CD1c-positive myeloid dendritic cell (primary cell): ENCODE data around the gene KRTAP10-7.
"Not testable (repeated sequence)": the region's sequence is repeated elsewhere in the genome, so short reads cannot be mapped to it uniquely, and the experiment has no call there.

Experiments
- DNase-seq: peaks from one replicate; pipeline ENCODE4 v3.0.0-alpha.2; 2016; ENCODE audit errors: extremely low spot score

The KRTAP10-7 gene

GRCh38 chr21:44632067-44632466 is 31.7 kb downstream of the KRTAP10-7 start:
- DNase-seq, result no peak

GRCh38 chr21:44636209-44637017 is 36.0 kb downstream of the KRTAP10-7 start:
- no peak for DNase-seq

- no peak for DNase-seq
Measured at GRCh38 chr21:44637018-44637850, 36.8 kb downstream of the KRTAP10-7 start, which contains the start of gene KRTAP10-10. Gene KRTAP10-10 (plus strand): TSS chr21:44637356. CDS start chr21:44637418, 62 bp downstream.

GRCh38 chr21:44637851-44638348 is 37.5 kb downstream of the KRTAP10-7 start:
- not testable (repeated sequence) for DNase-seq

GRCh38 chr21:44638506-44639330 is 38.3 kb downstream of the KRTAP10-7 start:
- DNase-seq, result not testable (repeated sequence)

GRCh38 chr21:44639331-44639655 is 38.9 kb downstream of the KRTAP10-7 start:
- DNase-seq, result no peak

- no peak for DNase-seq
Measured at GRCh38 chr21:44640761-44641160, 40.4 kb downstream of the KRTAP10-7 start.

GRCh38 chr21:44643741-44644310 is 43.4 kb downstream of the KRTAP10-7 start:
- no peak for DNase-seq

GRCh38 chr21:44644878-44645277 is 44.5 kb downstream of the KRTAP10-7 start:
- DNase-seq, result no peak

- DNase-seq, result not testable (repeated sequence)
Measured at GRCh38 chr21:44646366-44647221, 46.2 kb downstream of the KRTAP10-7 start, which contains the start of gene KRTAP10-11. Gene KRTAP10-11 (plus strand): TSS chr21:44646414. CDS start chr21:44646459, 45 bp downstream.

GRCh38 chr21:44647222-44647552 is 46.8 kb downstream of the KRTAP10-7 start:
- DNase-seq, result no peak

GRCh38 chr21:44648557-44649311 is 48.3 kb downstream of the KRTAP10-7 start:
- no peak for DNase-seq

- DNase-seq, result no peak
Measured at GRCh38 chr21:44649521-44650100, 49.2 kb downstream of the KRTAP10-7 start.

GRCh38 chr21:44650265-44650972 is 50.0 kb downstream of the KRTAP10-7 start:
- no peak for DNase-seq

- DNase-seq, result no peak
Measured at GRCh38 chr21:44650973-44651675, 50.7 kb downstream of the KRTAP10-7 start.
